BJ (cell line): ENCODE data around the gene ATP6V0A4. TPM values are rescaled to one million over a fixed set of nuclear protein-coding genes. Genes with fewer than 3 reads are reported as not detected.
"Not testable (repeated sequence)": the region's sequence is repeated elsewhere in the genome, so short reads cannot be mapped to it uniquely, and the experiment has no call there.

Experiments used
- CTCF ChIA-PET: fragments of 350-600 bp; formaldehyde crosslinking; extraction: SDS; loops from one replicate; lab custom pipeline; 2021; ENCODE audit warnings: antibody characterized with exemption, inconsistent platforms; lab: Yijun Ruan, JAX
- POLR2A ChIA-PET: fragments of 300-600 bp; sonication (Branson Sonifier 250); formaldehyde crosslinking; extraction: SDS; loops from one replicate; lab custom pipeline; 2021; ENCODE audit warnings: antibody characterized with exemption; lab: Charles Lee
- DNase-seq: peaks from one replicate; pipeline ENCODE4 v3.0.0-alpha.2; 2011; ENCODE audit warnings: low read depth
- H3K27me3 ChIP-seq: 2 replicates; pipeline ENCODE4 v1.6.0; 2011; ENCODE audit warnings: low read length; ENCODE audit not compliant: control insufficient read depth, insufficient read depth
- H3K36me3 ChIP-seq: 2 replicates; pipeline ENCODE4 v1.5.1; 2011; ENCODE audit warnings: low read length; ENCODE audit not compliant: control insufficient read depth, insufficient read depth
- H3K4me3 ChIP-seq: 2 replicates; pipeline ENCODE4 v1.5.1; 2011; ENCODE audit warnings: low read depth, mild to moderate bottlenecking, control low read depth, low read length
- CTCF ChIP-seq: IDR thresholded peaks from 2 replicates; pipeline ENCODE4 v1.5.1; 2011; ENCODE audit warnings: low read depth, mild to moderate bottlenecking, control low read depth, inconsistent platforms, low read length, moderate library complexity; ENCODE audit not compliant: insufficient read depth
- polyA plus RNA-seq: library from polyadenylated mRNA; depleted of rRNA; stranded (reverse); fragments of >200 nt; gene quantifications from 2 replicates; pipeline ENCODE4 v1.2.3, GENCODE V29; 2011

ATP6V0A4 gene
- polyA plus RNA-seq, 1 experiment: 0.06 TPM

- POLR2A ChIA-PET: interaction anchor here (0.5 kb wide), 1 partner anchor 1132 kb away, joined by 3 read pairs; no protein-coding TSS in a partner anchor
- Histone ChIP-seq H3K36me3 (no peaks in the 10 kb centered on the region), H3K27me3 (no peaks in the 10 kb centered on the region), H3K4me3 (no peak overlapping the region)
- no peak for DNase-seq
- no peak for TF ChIP-seq CTCF
- CTCF ChIA-PET: interaction anchor here (0.6 to 2.5 kb wide), 16 partner anchors 8 to 834 kb away, joined by 3 to 29 read pairs (median 4); no protein-coding TSS in a partner anchor
Observed at GRCh38 chr7:138738114-138738513, 59.9 kb downstream of the ATP6V0A4 start.

GRCh38 chr7:138735399-138735798 lies 62.6 kb downstream of the ATP6V0A4 start:
- POLR2A ChIA-PET: no interaction called here
- no peaks in the 10 kb centered on the region for H3K27me3 ChIP-seq
- DNase-seq: no peak
- CTCF ChIA-PET: no interaction called here
- H3K36me3 ChIP-seq: no peaks in the 10 kb centered on the region
- no peak for TF ChIP-seq CTCF
- no peak overlapping the region for H3K4me3 ChIP-seq

- H3K27me3 ChIP-seq, DNase-seq, POLR2A ChIA-PET, H3K4me3 ChIP-seq, CTCF ChIA-PET, H3K36me3 ChIP-seq: not testable (repeated sequence)
Observed at GRCh38 chr7:138731733-138732132, 66.3 kb downstream of the ATP6V0A4 start.

GRCh38 chr7:138729444-138729843 lies 68.6 kb downstream of the ATP6V0A4 start:
- CTCF ChIA-PET: interaction anchor here (1.5 kb wide), 1 partner anchor 9 kb away, joined by 6 read pairs; no protein-coding TSS in a partner anchor
- POLR2A ChIA-PET: no interaction called here

GRCh38 chr7:138727336-138728099 lies 70.5 kb downstream of the ATP6V0A4 start:
- CTCF ChIA-PET: interaction anchor here (1.4 to 1.5 kb wide), 2 partner anchors 11 to 17 kb away, joined by 3 to 5 read pairs; no protein-coding TSS in a partner anchor
- no peaks in the 10 kb centered on the region for H3K36me3 ChIP-seq
- POLR2A ChIA-PET: no interaction called here

More at GRCh38 chr7:138729444-138729843, 68.6 kb downstream of the ATP6V0A4 start:
- DNase-seq: no peak
- Histone ChIP-seq H3K4me3 (no peak overlapping the region), H3K27me3 (no peaks in the 10 kb centered on the region), H3K36me3 (no peaks in the 10 kb centered on the region)
- TF ChIP-seq CTCF: no peak

More at GRCh38 chr7:138727336-138728099, 70.5 kb downstream of the ATP6V0A4 start:
- Histone ChIP-seq H3K27me3 (no peaks in the 10 kb centered on the region), H3K4me3 (no peak overlapping the region)
- TF ChIP-seq CTCF: no peak
- no peak for DNase-seq
